ENCODE data around the gene PRKAG1. TPM values are rescaled to one million over a fixed set of nuclear protein-coding genes. Genes with fewer than 3 reads are reported as not detected.

PRKAG1 gene
- total RNA-seq, 1 experiment from 2014 or later, result 47.5 TPM

GRCh38 chr12:49031573-49032161 is 13.1 kb upstream of the PRKAG1 start:
- Histone ChIP-seq H2AFZ (ENCODE audit: low read length) (no peak overlapping the region), H3K4me2 (ENCODE audit: low read depth, low read length, poor library complexity, severe bottlenecking) (no peak overlapping the region), H3K27me3 (ENCODE audit: low read length) (no peaks in the 10 kb centered on the region), H3K27ac (ENCODE audit: low read length) (no peak overlapping the region), H3K9me2 (replicated peaks; ENCODE audit: insufficient read depth, low read length) (no peaks in the 10 kb centered on the region), H3K9ac (ENCODE audit: low read length) (no peak overlapping the region), H3K79me2 (ENCODE audit: low read length) (no peaks in the 10 kb centered on the region), H3K4me3 (ENCODE audit: low read length) (no peak overlapping the region), H4K20me1 (ENCODE audit: insufficient read depth, low read depth, low read length) (0 out of 2 replicates have a peak, but pooled peaks cover 4% of the 10 kb centered on the region), H3K36me3 (ENCODE audit: insufficient read depth, low read length) (peaks cover 38% of the 10 kb centered on the region), H3K9me3 (ENCODE audit: low read length) (no peaks in the 10 kb centered on the region), H3K4me1 (ENCODE audit: low read length) (no peaks in the 10 kb centered on the region)
- no peak for DNase-seq

DNA sequence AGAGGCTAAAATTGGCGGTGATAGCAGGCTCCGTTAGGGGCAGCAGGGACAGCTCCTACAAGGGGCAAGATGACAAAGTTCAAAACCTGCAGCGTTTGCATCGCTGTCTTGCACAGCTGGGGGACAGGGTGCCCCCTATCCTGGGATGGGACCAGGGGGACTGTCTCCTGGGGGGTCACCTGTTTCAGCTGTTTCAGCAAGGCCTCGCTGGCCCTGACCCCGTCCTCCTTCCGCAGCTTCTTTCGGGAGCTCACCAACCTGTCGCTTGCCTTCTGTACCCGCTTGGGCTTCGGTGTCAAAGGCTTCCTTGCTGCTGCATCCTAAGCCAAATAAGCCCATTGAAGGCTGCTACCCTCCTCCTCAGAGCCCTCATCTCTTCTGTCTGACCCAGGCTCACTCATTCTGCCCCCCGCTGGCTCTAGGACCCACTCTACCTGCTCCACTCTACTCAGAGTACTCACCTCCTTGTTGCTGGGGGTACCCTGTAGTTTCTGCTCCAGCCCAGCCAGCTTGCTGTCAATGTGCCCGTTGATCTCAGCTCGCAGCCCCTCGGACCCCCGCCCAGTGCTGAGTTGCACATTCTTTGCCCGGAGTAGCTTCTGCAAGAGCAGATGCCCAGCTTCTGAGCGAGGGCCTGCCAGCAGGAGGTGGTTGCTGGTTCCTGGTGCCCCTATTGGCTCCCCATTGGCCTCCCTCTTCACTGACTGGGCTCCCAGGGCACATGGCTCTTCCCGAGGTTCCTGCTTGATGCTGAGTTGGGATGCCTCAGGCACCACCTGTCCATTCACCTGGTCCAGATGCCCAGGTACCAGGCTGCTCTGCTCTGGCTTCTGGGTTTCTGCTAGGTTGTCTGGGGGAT is 12.4 kb upstream of the PRKAG1 start:
- H3K79me2 ChIP-seq (ENCODE audit: low read length), result no peaks in the 10 kb centered on the region
- no peaks in the 10 kb centered on the region for H3K4me1 ChIP-seq (ENCODE audit: low read length)
- no peaks in the 10 kb centered on the region for H3K27me3 ChIP-seq (ENCODE audit: low read length)
- peaks cover 40% of the 10 kb centered on the region for H3K36me3 ChIP-seq (ENCODE audit: insufficient read depth, low read length)
- H3K27ac ChIP-seq (ENCODE audit: low read length), result no peak overlapping the region
- H2AFZ ChIP-seq (ENCODE audit: low read length), result no peak overlapping the region
- H4K20me1 ChIP-seq (ENCODE audit: insufficient read depth, low read depth, low read length), result 0 out of 2 replicates have a peak, but pooled peaks cover 4% of the 10 kb centered on the region
- H3K9me2 ChIP-seq (replicated peaks; ENCODE audit: insufficient read depth, low read length), result no peaks in the 10 kb centered on the region
- DNase-seq, result no peak
- no peak overlapping the region for H3K9ac ChIP-seq (ENCODE audit: low read length)
- no peak overlapping the region for H3K4me3 ChIP-seq (ENCODE audit: low read length)
- no peaks in the 10 kb centered on the region for H3K9me3 ChIP-seq (ENCODE audit: low read length)
- no peak overlapping the region for H3K4me2 ChIP-seq (ENCODE audit: low read depth, low read length, poor library complexity, severe bottlenecking)

DNA sequence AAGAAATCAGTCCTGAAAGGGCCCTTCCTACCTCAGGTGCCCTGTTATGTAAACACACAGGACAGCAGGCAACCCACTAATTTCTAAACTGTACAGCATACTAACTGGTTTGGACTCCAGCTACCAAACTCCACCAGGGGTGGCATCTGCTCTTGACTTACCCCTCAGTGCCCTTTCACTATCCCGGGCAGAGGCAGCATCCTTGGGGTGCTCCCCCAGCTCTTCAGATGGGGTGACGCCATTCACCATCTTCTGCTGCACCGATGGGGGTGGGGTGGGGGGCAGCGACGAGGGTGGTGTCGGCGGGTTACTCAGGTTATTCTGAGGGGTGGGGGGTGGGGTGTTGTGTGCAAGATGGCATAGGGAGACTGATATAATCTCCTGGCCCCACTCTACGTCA is 11.5 kb upstream of the PRKAG1 start:
- Histone ChIP-seq H3K4me3 (ENCODE audit: low read length) (no peak overlapping the region), H3K27ac (ENCODE audit: low read length) (no peak overlapping the region), H2AFZ (ENCODE audit: low read length) (no peak overlapping the region), H3K9ac (ENCODE audit: low read length) (no peak overlapping the region), H3K4me2 (ENCODE audit: low read depth, low read length, poor library complexity, severe bottlenecking) (no peak overlapping the region), H3K9me2 (replicated peaks; ENCODE audit: insufficient read depth, low read length) (no peaks in the 10 kb centered on the region), H3K4me1 (ENCODE audit: low read length) (no peaks in the 10 kb centered on the region), H3K9me3 (ENCODE audit: low read length) (no peaks in the 10 kb centered on the region), H3K79me2 (ENCODE audit: low read length) (no peaks in the 10 kb centered on the region), H4K20me1 (ENCODE audit: insufficient read depth, low read depth, low read length) (0 out of 2 replicates have a peak, but pooled peaks cover 9% of the 10 kb centered on the region), H3K27me3 (ENCODE audit: low read length) (no peaks in the 10 kb centered on the region), H3K36me3 (ENCODE audit: insufficient read depth, low read length) (peaks cover 46% of the 10 kb centered on the region)
- DNase-seq, result no peak

- no peaks in the 10 kb centered on the region for H3K4me1 ChIP-seq (ENCODE audit: low read length)
Measured at GRCh38 chr12:49028666-49029275, 10.2 kb upstream of the PRKAG1 start.

GRCh38 chr12:49027846-49028555 is 9.4 kb upstream of the PRKAG1 start:
- DNase-seq, result no peak
- no peaks in the 10 kb centered on the region for H3K79me2 ChIP-seq (ENCODE audit: low read length)
- H3K4me3 ChIP-seq (ENCODE audit: low read length), result no peak overlapping the region
- no peaks in the 10 kb centered on the region for H3K9me2 ChIP-seq (replicated peaks; ENCODE audit: insufficient read depth, low read length)
- H3K27me3 ChIP-seq (ENCODE audit: low read length), result no peaks in the 10 kb centered on the region
- no peak overlapping the region for H3K9ac ChIP-seq (ENCODE audit: low read length)
- H3K9me3 ChIP-seq (ENCODE audit: low read length), result no peaks in the 10 kb centered on the region
- 0 out of 2 replicates have a peak, but pooled peaks cover 4% of the 10 kb centered on the region for H4K20me1 ChIP-seq (ENCODE audit: insufficient read depth, low read depth, low read length)
- peaks cover 44% of the 10 kb centered on the region; the same call in 1 of the 2 replicates for H3K36me3 ChIP-seq (ENCODE audit: insufficient read depth, low read length)
- no peak overlapping the region for H2AFZ ChIP-seq (ENCODE audit: low read length)
- H3K27ac ChIP-seq (ENCODE audit: low read length), result no peak overlapping the region
- no peak overlapping the region for H3K4me2 ChIP-seq (ENCODE audit: low read depth, low read length, poor library complexity, severe bottlenecking)
- no peaks in the 10 kb centered on the region for H3K4me1 ChIP-seq (ENCODE audit: low read length)

More at GRCh38 chr12:49028666-49029275, 10.2 kb upstream of the PRKAG1 start:
- no peak overlapping the region for H3K27ac ChIP-seq (ENCODE audit: low read length)
- H2AFZ ChIP-seq (ENCODE audit: low read length), result no peak overlapping the region
- H3K79me2 ChIP-seq (ENCODE audit: low read length), result no peaks in the 10 kb centered on the region
- no peaks in the 10 kb centered on the region for H3K9me2 ChIP-seq (replicated peaks; ENCODE audit: insufficient read depth, low read length)
- no peaks in the 10 kb centered on the region for H3K9me3 ChIP-seq (ENCODE audit: low read length)
- no peak overlapping the region for H3K9ac ChIP-seq (ENCODE audit: low read length)
- H3K36me3 ChIP-seq (ENCODE audit: insufficient read depth, low read length), result peaks cover 45% of the 10 kb centered on the region; the same call in 1 of the 2 replicates
- no peak overlapping the region for H3K4me3 ChIP-seq (ENCODE audit: low read length)
- no peak overlapping the region for H3K4me2 ChIP-seq (ENCODE audit: low read depth, low read length, poor library complexity, severe bottlenecking)
- H3K27me3 ChIP-seq (ENCODE audit: low read length), result no peaks in the 10 kb centered on the region
- 0 out of 2 replicates have a peak, but pooled peaks cover 4% of the 10 kb centered on the region for H4K20me1 ChIP-seq (ENCODE audit: insufficient read depth, low read depth, low read length)
- DNase-seq, result no peak

- Histone ChIP-seq H2AFZ (ENCODE audit: low read length) (no peak overlapping the region), H4K20me1 (ENCODE audit: insufficient read depth, low read depth, low read length) (0 out of 2 replicates have a peak, but pooled peaks cover 4% of the 10 kb centered on the region), H3K9me2 (replicated peaks; ENCODE audit: insufficient read depth, low read length) (no peaks in the 10 kb centered on the region), H3K36me3 (ENCODE audit: insufficient read depth, low read length) (peaks cover 35% of the 10 kb centered on the region; the same call in 1 of the 2 replicates), H3K27me3 (ENCODE audit: low read length) (no peaks in the 10 kb centered on the region), H3K79me2 (ENCODE audit: low read length) (no peaks in the 10 kb centered on the region), H3K9me3 (ENCODE audit: low read length) (no peaks in the 10 kb centered on the region), H3K4me3 (ENCODE audit: low read length) (no peak overlapping the region), H3K4me2 (ENCODE audit: low read depth, low read length, poor library complexity, severe bottlenecking) (no peak overlapping the region), H3K9ac (ENCODE audit: low read length) (no peak overlapping the region), H3K27ac (ENCODE audit: low read length) (no peak overlapping the region), H3K4me1 (ENCODE audit: low read length) (no peaks in the 10 kb centered on the region)
- DNase-seq, result no peak
Measured at GRCh38 chr12:49026678-49027480, 8.3 kb upstream of the PRKAG1 start.

DNA sequence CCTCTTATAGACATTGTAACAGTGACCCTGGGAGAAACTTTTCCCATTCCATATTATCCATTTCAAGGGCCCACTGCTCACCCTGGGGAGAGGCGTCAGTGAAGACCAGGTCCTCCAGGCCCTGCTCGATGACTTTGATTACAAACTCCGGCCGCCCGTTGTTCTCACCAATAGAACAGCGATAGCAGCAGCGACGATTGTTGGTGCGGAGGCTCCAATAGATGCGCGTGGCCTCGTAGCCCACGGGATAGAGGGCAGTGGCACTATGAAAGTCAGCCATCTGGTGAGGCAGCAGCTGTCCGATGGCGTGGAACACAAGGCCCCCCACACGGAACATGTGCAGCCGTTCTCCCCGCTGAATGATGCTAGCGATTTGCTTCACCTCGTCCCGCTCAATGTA is 7.5 kb upstream of the PRKAG1 start:
- H3K36me3 ChIP-seq (ENCODE audit: insufficient read depth, low read length), result peaks cover 38% of the 10 kb centered on the region; the same call in 1 of the 2 replicates

More for the DNA sequence above, 7.5 kb upstream of the PRKAG1 start:
- Histone ChIP-seq H4K20me1 (ENCODE audit: insufficient read depth, low read depth, low read length) (0 out of 2 replicates have a peak, but pooled peaks cover 4% of the 10 kb centered on the region), H3K9ac (ENCODE audit: low read length) (no peak overlapping the region), H3K9me3 (ENCODE audit: low read length) (no peaks in the 10 kb centered on the region), H3K27me3 (ENCODE audit: low read length) (no peaks in the 10 kb centered on the region), H3K9me2 (replicated peaks; ENCODE audit: insufficient read depth, low read length) (no peaks in the 10 kb centered on the region), H3K4me1 (ENCODE audit: low read length) (no peaks in the 10 kb centered on the region), H3K79me2 (ENCODE audit: low read length) (no peaks in the 10 kb centered on the region), H3K4me2 (ENCODE audit: low read depth, low read length, poor library complexity, severe bottlenecking) (no peak overlapping the region), H3K4me3 (ENCODE audit: low read length) (no peak overlapping the region), H2AFZ (ENCODE audit: low read length) (no peak overlapping the region), H3K27ac (ENCODE audit: low read length) (no peak overlapping the region)
- no peak for DNase-seq

All from Karpas-422 (cell line).